Epithelial cell of proximal tubule (primary cell): ENCODE data around the gene KIF13A. TPM values are rescaled to one million over a fixed set of nuclear protein-coding genes. Genes with fewer than 3 reads are reported as not detected.
"Not testable (repeated sequence)": the region's sequence is repeated elsewhere in the genome, so short reads cannot be mapped to it uniquely, and the experiment has no call there.

ENCODE experiments used
- DNase-seq: peaks from one replicate; pipeline ENCODE4 v3.0.0-alpha.2; 2011; ENCODE audit warnings: low read depth
- H3K4me3 ChIP-seq: 2 replicates; pipeline ENCODE4 v1.5.1; 2011; ENCODE audit warnings: low read depth, mild to moderate bottlenecking, low read length
- total RNA-seq: library from RNA; depleted of rRNA; stranded (reverse); fragments of >200 nt; gene quantifications from 2 replicates; pipeline ENCODE4 v1.2.3, GENCODE V29; 2015
- TF ChIP-seq, protein P1 (sequence below): conservative IDR thresholded peaks from 2 replicates; pipeline ENCODE4 v1.5.1; 2012; ENCODE audit warnings: low read depth, mild to moderate bottlenecking, low read length

Gene KIF13A
- total RNA-seq, 1 donor from 2014 or later = 12.5 TPM

GRCh38 chr6:17984812-17985670 lies 2.4 kb downstream of the KIF13A start:
- H3K4me3 ChIP-seq = no peak overlapping the region
- TF ChIP-seq, protein P1, sequence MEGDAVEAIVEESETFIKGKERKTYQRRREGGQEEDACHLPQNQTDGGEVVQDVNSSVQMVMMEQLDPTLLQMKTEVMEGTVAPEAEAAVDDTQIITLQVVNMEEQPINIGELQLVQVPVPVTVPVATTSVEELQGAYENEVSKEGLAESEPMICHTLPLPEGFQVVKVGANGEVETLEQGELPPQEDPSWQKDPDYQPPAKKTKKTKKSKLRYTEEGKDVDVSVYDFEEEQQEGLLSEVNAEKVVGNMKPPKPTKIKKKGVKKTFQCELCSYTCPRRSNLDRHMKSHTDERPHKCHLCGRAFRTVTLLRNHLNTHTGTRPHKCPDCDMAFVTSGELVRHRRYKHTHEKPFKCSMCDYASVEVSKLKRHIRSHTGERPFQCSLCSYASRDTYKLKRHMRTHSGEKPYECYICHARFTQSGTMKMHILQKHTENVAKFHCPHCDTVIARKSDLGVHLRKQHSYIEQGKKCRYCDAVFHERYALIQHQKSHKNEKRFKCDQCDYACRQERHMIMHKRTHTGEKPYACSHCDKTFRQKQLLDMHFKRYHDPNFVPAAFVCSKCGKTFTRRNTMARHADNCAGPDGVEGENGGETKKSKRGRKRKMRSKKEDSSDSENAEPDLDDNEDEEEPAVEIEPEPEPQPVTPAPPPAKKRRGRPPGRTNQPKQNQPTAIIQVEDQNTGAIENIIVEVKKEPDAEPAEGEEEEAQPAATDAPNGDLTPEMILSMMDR = no peak
- no peak for DNase-seq

- no peak overlapping the region for H3K4me3 ChIP-seq
- TF ChIP-seq, protein P1 = no peak
These were observed 3.0 kb downstream of the KIF13A start for GRCh38 chr6:17984399-17984798.

GRCh38 chr6:17983730-17984129 lies 3.7 kb downstream of the KIF13A start:
- no peak overlapping the region for H3K4me3 ChIP-seq
- TF ChIP-seq, protein P1 = no peak
- DNase-seq = no peak

More at GRCh38 chr6:17984399-17984798, 3.0 kb downstream of the KIF13A start:
- no peak for DNase-seq

GRCh38 chr6:17980329-17980728 lies 7.1 kb downstream of the KIF13A start:
- no peak for DNase-seq
- H3K4me3 ChIP-seq = no peak overlapping the region
- TF ChIP-seq, protein P1 = no peak

DNA sequence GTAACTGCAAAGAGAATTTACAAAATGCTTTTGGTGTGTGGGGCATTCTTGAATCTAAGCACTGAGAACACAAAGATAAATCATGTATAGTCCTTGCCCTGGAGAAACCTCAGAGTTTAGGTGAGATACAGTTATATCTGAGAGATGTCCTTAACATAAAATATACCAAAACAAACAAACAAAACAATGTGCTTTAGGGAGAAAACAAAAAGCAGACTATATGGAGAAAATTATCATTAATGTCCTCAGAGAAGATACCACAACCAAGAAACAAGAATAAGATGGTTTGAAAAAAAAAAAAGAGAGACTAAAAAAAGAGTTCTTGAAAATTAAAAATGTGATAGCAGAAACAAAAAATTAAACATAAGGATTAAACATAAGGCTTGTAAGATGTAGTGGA lies 8.0 kb downstream of the KIF13A start:
- no peak overlapping the region for H3K4me3 ChIP-seq
- DNase-seq = no peak
- TF ChIP-seq, protein P1 = no peak

- H3K4me3 ChIP-seq, DNase-seq: not testable (repeated sequence)
These were observed 11.2 kb downstream of the KIF13A start for GRCh38 chr6:17976258-17976657.

- DNase-seq = no peak
- TF ChIP-seq, protein P1 = no peak
- no peak overlapping the region for H3K4me3 ChIP-seq
These were observed 12.7 kb downstream of the KIF13A start for GRCh38 chr6:17974570-17975368.
